Ectodermal cell (in vitro differentiated cells): Measurements from ENCODE around the gene KIF5C.
"Not testable (repeated sequence)": the region's sequence is repeated elsewhere in the genome, so short reads cannot be mapped to it uniquely, and the experiment has no call there.

Experiments used
- H3K27ac ChIP-seq: 2 replicates; pipeline ENCODE4 v1.7.0; 2013; ENCODE audit warnings: mild to moderate bottlenecking, low read depth, low read length; ENCODE audit not compliant: insufficient read depth, poor library complexity, severe bottlenecking
- H3K27me3 ChIP-seq: 2 replicates; pipeline ENCODE4 v1.7.0; 2013; ENCODE audit warnings: mild to moderate bottlenecking, low read length; ENCODE audit not compliant: insufficient read depth, control insufficient read depth, poor library complexity, severe bottlenecking
- H3K36me3 ChIP-seq: one replicate; pipeline ENCODE4 v1.7.0; 2013; ENCODE audit warnings: low read length; ENCODE audit not compliant: control insufficient read depth, insufficient read depth
- H3K4me1 ChIP-seq: one replicate; pipeline ENCODE4 v1.7.0; 2013; ENCODE audit warnings: low read length; ENCODE audit not compliant: control insufficient read depth, insufficient read depth
- H3K4me3 ChIP-seq: 2 replicates; pipeline ENCODE4 v1.7.0; 2013; ENCODE audit warnings: low read depth, low read length, control low read depth; ENCODE audit not compliant: insufficient read depth
- H3K9me3 ChIP-seq: 2 replicates; pipeline ENCODE4 v1.7.0; 2013; ENCODE audit warnings: mild to moderate bottlenecking, low read length, moderate library complexity; ENCODE audit not compliant: control insufficient read depth
- WGBS, 2 experiments: methylation state at CpG; one replicate each; pipeline ENCODE4 v1.1.7; 2013; ENCODE audit warnings: missing lambda C conversion rate in 2 of 2; 5-methylcytosine and 5-hydroxymethylcytosine counted together

KIF5C gene

GRCh38 chr2:148969659-148970061 is 94.6 kb downstream of the KIF5C start:
- Histone ChIP-seq H3K4me3 (no peak overlapping the region), H3K36me3 (peaks cover 6% of the 10 kb centered on the region), H3K27me3 (no peaks in the 10 kb centered on the region), H3K4me1 (peaks cover 7% of the 10 kb centered on the region), H3K27ac (no peak overlapping the region), H3K9me3 (no peaks in the 10 kb centered on the region)
- WGBS, 2 experiments = 91 to 94% methylated on average over 7 of the region's 7 CpGs

DNA sequence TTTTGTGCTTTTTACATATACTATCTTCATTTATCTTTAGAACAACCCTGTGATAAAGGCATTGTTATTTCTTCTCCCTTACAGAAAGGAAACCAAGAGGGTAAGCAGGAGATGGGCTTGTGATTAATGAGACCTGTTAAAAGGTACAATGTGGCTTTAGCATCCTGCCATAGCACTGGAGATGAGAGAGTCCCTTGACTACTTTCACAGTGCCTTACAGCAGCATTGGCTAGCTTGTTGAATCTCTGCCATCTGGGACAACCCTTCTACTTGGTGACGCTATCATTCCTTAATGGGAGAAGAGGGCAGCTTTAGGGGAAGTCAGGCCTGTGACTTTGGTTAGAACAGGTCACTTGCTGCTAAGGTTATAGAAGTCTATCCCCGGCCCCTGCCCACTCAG is 95.4 kb downstream of the KIF5C start:
- H3K9me3 ChIP-seq = no peaks in the 10 kb centered on the region
- H3K4me3 ChIP-seq = no peak overlapping the region
- H3K27me3 ChIP-seq = no peaks in the 10 kb centered on the region
- peaks cover 7% of the 10 kb centered on the region for H3K4me1 ChIP-seq
- no peak overlapping the region for H3K27ac ChIP-seq
- H3K36me3 ChIP-seq = peaks cover 6% of the 10 kb centered on the region
- WGBS, 2 experiments = 90 to 92% methylated on average over 2 of the region's 2 CpGs

DNA sequence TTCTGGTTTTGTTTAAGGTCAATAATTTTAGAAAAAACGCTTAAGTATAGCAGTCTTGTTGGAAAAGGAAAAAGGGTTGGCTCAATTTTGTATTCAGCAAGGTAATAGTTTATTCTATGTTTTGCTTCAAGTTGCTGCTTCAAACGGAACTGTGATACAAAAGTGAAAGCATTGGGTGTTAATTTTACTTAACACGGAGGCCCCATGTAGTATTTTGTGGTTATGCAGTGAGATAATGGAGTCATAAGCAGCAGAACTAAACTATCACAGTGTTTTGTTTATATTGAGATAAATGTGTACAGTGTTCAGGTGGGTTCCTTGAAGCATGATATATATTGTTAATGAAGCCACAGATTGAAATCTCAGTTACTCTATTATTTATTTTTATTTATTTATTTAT is 96.5 kb downstream of the KIF5C start:
- H3K27ac ChIP-seq = no peak overlapping the region
- H3K4me3 ChIP-seq = no peak overlapping the region
- peaks cover 6% of the 10 kb centered on the region for H3K36me3 ChIP-seq
- WGBS, 2 experiments = 94 to 97% methylated on average over 3 of the region's 3 CpGs
- no peaks in the 10 kb centered on the region for H3K9me3 ChIP-seq
- no peaks in the 10 kb centered on the region for H3K27me3 ChIP-seq
- H3K4me1 ChIP-seq = peaks cover 7% of the 10 kb centered on the region

DNA sequence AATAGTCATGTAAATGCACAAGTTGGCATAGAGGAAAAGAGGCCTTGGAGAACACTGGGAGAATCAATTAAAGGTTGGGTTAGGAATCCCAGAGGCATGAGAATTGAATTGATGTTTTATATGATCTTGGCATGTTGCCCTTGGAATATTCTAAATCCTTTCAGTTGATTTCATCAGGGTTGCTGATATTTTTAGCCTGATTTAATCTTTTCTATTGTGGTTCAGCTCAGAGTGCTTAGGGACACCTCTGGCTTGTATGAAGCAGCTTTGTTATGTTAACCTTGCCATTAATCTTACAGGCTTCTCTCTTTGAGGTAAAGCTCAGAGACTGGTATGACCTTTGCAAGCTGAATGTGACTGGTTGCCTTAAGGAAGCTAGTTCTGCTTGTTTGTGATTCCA is 99.1 kb downstream of the KIF5C start:
- Histone ChIP-seq H3K36me3 (peaks cover 6% of the 10 kb centered on the region), H3K27me3 (no peaks in the 10 kb centered on the region), H3K27ac (no peak overlapping the region), H3K4me1 (no peaks in the 10 kb centered on the region), H3K9me3 (no peaks in the 10 kb centered on the region), H3K4me3 (no peak overlapping the region)

- Histone ChIP-seq H3K36me3 (peaks cover 21% of the 10 kb centered on the region), H3K4me3 (no peak overlapping the region), H3K27ac (no peak overlapping the region), H3K9me3 (no peaks in the 10 kb centered on the region), H3K4me1 (no peaks in the 10 kb centered on the region), H3K27me3 (no peaks in the 10 kb centered on the region)
- 81 to 83% methylated on average over 7 of the region's 7 CpGs for WGBS, 2 experiments
These were observed 103.1 kb downstream of the KIF5C start for GRCh38 chr2:148978026-148978685.

DNA sequence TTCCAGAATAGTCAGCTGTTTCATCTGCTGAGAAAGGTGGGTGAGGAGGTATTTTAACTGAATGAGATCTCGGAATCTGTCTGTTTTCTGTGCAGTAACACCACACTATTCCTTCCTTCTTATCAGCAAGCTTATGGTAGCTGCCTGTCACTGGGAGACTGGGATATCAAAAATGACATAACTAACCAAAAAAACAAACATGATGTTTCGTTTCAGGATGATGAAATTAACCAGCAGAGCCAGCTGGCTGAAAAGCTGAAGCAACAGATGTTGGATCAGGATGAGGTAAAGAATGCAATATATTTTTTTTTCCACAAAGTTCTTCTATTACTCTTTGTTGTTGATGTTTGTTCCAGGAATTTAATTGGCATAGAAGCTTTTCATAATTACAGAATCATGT is 103.7 kb downstream of the KIF5C start:
- no peaks in the 10 kb centered on the region for H3K4me1 ChIP-seq
- H3K36me3 ChIP-seq = peaks cover 21% of the 10 kb centered on the region
- no peak overlapping the region for H3K27ac ChIP-seq

DNA sequence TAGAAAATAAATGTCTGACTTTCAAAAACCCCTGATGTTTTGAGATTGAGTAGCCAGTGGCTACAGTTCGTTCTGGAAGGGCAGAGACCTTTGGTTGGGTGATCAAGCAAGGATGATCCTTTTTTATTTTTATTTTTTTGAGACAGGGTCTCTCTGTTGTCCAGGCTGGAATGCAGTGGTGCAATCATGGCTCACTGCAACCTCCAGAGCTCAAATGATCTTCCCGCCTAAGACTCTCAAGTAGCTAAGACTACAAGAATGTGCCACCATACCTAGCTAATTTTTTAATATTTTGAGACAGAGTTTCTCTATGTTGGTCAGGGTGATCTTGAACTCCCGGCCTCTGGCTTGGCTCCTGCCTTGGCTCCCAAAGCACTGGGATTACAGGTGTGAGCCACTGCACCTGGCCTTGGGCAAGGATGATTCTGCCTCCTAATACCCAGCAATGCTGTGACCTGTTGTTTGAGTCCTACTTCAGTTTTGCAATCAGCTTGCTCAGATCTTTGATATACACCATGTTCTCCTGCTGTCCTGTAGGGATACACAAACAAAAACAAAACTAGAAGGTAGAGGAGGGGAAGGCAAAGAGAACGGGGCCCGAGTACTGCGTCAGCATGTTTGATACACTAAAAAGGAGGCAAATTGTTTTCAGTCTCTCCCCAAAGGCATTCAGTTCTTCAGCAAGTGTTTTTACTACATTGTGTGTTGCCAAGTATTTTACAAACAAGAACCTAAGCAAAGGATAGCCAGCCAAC is 104.3 kb downstream of the KIF5C start:
- Histone ChIP-seq H3K4me3 (no peak overlapping the region), H3K27me3 (no peaks in the 10 kb centered on the region), H3K27ac (no peak overlapping the region), H3K9me3 (no peaks in the 10 kb centered on the region), H3K4me1 (no peaks in the 10 kb centered on the region), H3K36me3 (peaks cover 27% of the 10 kb centered on the region)
- 82 to 85% methylated on average over 6 of the region's 6 CpGs for WGBS, 2 experiments

More for the DNA sequence above, 103.7 kb downstream of the KIF5C start:
- Histone ChIP-seq H3K4me3 (no peak overlapping the region), H3K9me3 (no peaks in the 10 kb centered on the region), H3K27me3 (no peaks in the 10 kb centered on the region)
- 89 to 93% methylated on average over 2 of the region's 2 CpGs for WGBS, 2 experiments

DNA sequence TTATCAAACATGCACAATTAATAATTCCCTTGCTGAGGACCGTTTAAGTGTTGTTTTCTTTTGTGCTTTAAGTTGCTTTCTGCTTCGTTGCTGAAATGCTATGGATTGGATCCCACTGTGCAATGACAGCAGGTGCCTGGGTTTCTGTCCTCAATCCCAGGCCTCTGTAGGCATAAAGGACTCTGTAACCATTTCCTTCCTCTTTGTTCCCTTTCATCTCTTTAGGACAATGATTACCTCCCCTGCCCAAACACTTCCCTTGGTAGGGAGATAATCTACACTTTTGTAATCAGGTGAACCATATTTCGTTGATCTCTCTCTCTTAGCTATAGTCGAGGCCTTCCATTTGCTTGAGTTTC is 104.9 kb downstream of the KIF5C start:
- no peaks in the 10 kb centered on the region for H3K4me1 ChIP-seq
- H3K36me3 ChIP-seq = peaks cover 29% of the 10 kb centered on the region
- H3K27me3 ChIP-seq = no peaks in the 10 kb centered on the region
- no peaks in the 10 kb centered on the region for H3K9me3 ChIP-seq
- no peak overlapping the region for H3K27ac ChIP-seq
- 47% methylated on average over 4 of the region's 4 CpGs for WGBS, 2 experiments
- no peak overlapping the region for H3K4me3 ChIP-seq

GRCh38 chr2:148980496-148980895 is 105.5 kb downstream of the KIF5C start:
- not testable (repeated sequence) for H3K27ac ChIP-seq, H3K27me3 ChIP-seq, H3K4me3 ChIP-seq, H3K9me3 ChIP-seq, H3K4me1 ChIP-seq
- peaks cover 29% of the 10 kb centered on the region for H3K36me3 ChIP-seq
- 96 to 100% methylated on average over 1 to 2 of the region's 3 CpGs for WGBS, 2 experiments

DNA sequence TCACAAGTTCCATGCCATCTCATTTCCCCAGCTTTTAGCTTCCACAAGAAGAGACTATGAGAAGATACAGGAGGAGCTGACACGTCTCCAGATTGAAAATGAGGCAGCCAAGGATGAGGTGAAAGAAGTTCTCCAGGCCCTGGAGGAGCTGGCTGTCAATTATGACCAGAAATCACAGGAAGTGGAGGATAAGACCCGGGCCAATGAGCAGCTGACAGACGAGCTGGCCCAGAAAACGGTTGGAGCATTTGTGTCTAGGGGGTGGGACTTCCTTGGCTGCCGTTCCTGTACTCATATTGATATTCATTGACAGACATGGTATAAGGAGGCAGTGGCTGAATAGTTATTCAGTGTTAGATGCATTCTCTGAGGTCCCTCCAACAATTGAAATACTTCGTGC is 106.3 kb downstream of the KIF5C start:
- no peak overlapping the region for H3K27ac ChIP-seq
- no peak overlapping the region for H3K4me3 ChIP-seq
- peaks cover 29% of the 10 kb centered on the region for H3K36me3 ChIP-seq
- no peaks in the 10 kb centered on the region for H3K9me3 ChIP-seq
- H3K4me1 ChIP-seq = no peaks in the 10 kb centered on the region
- 95 to 98% methylated on average over 6 of the region's 6 CpGs for WGBS, 2 experiments
- no peaks in the 10 kb centered on the region for H3K27me3 ChIP-seq
